Measurements from ENCODE around the gene CDC42BPA.

Gene CDC42BPA

GRCh38 chr1:226983247-226983991 lies 334.9 kb downstream of the CDC42BPA start:
- in situ Hi-C loops (cut with MboI; ENCODE audit: low sequenced_read_pairs): no loop called here

- in situ Hi-C loops (cut with MboI; ENCODE audit: low sequenced_read_pairs): no loop called here
Observed at GRCh38 chr1:226982451-226983177, 335.7 kb downstream of the CDC42BPA start.

- in situ Hi-C loops (cut with MboI; ENCODE audit: low sequenced_read_pairs): no loop called here
Observed at GRCh38 chr1:226981838-226982237, 336.5 kb downstream of the CDC42BPA start.

GRCh38 chr1:226981386-226981817 lies 336.9 kb downstream of the CDC42BPA start:
- in situ Hi-C loops (cut with MboI; ENCODE audit: low sequenced_read_pairs): no loop called here

- in situ Hi-C loops (cut with MboI; ENCODE audit: low sequenced_read_pairs): no loop called here
Observed at GRCh38 chr1:226980565-226981385, 337.5 kb downstream of the CDC42BPA start.

GRCh38 chr1:226980122-226980560 lies 338.2 kb downstream of the CDC42BPA start:
- in situ Hi-C loops (cut with MboI; ENCODE audit: low sequenced_read_pairs): no loop called here

- in situ Hi-C loops (cut with MboI; ENCODE audit: low sequenced_read_pairs): no loop called here
Observed at GRCh38 chr1:226979517-226980121, 338.7 kb downstream of the CDC42BPA start.

GRCh38 chr1:226979115-226979516 lies 339.2 kb downstream of the CDC42BPA start:
- in situ Hi-C loops (cut with MboI; ENCODE audit: low sequenced_read_pairs): no loop called here

GRCh38 chr1:226978432-226979114 lies 339.7 kb downstream of the CDC42BPA start:
- in situ Hi-C loops (cut with MboI; ENCODE audit: low sequenced_read_pairs): no loop called here

GRCh38 chr1:226977643-226978431 lies 340.5 kb downstream of the CDC42BPA start:
- in situ Hi-C loops (cut with MboI; ENCODE audit: low sequenced_read_pairs): no loop called here

GRCh38 chr1:226976978-226977642 lies 341.2 kb downstream of the CDC42BPA start:
- in situ Hi-C loops (cut with MboI; ENCODE audit: low sequenced_read_pairs): no loop called here

GRCh38 chr1:226976276-226976977 lies 341.9 kb downstream of the CDC42BPA start:
- in situ Hi-C loops (cut with MboI; ENCODE audit: low sequenced_read_pairs): no loop called here

GRCh38 chr1:226975259-226976250 lies 342.7 kb downstream of the CDC42BPA start:
- in situ Hi-C loops (cut with MboI; ENCODE audit: low sequenced_read_pairs): no loop called here

- in situ Hi-C loops (cut with MboI; ENCODE audit: low sequenced_read_pairs): no loop called here
Observed at GRCh38 chr1:226974544-226975258, 343.6 kb downstream of the CDC42BPA start.

- in situ Hi-C loops (cut with MboI; ENCODE audit: low sequenced_read_pairs): no loop called here
Observed at GRCh38 chr1:226973898-226974543, 344.3 kb downstream of the CDC42BPA start.

GRCh38 chr1:226973371-226973897 lies 344.9 kb downstream of the CDC42BPA start:
- in situ Hi-C loops (cut with MboI; ENCODE audit: low sequenced_read_pairs): no loop called here
